RWPE1 (cell line): ENCODE results near the gene ODAPH.
A peak's percentile ranks its signal among the peaks of the same experiment; 100 is the strongest.

Experiments used
- CTCF ChIA-PET: fragments of 350-600 bp; sonication (Branson Sonifier 250); formaldehyde crosslinking; extraction: SDS; loops from one replicate; lab custom pipeline; 2021; lab: Yijun Ruan, JAX
- POLR2A ChIA-PET: fragments of 400-600 bp; formaldehyde crosslinking; extraction: SDS; loops from one replicate; lab custom pipeline; 2020; ENCODE audit warnings: antibody characterized with exemption; ENCODE audit not compliant: low non-redundant PET; lab: Yijun Ruan, JAX
- DNase-seq: peaks from one replicate; pipeline ENCODE4 v3.0.0; 2012; ENCODE audit warnings: low spot score
- H3K27ac ChIP-seq: fragments of 450-650 bp; 2 replicates; pipeline ENCODE4 v1.5.1; 2017
- TF ChIP-seq, protein P1 (sequence below): fragments of 450-650 bp; conservative IDR thresholded peaks from 2 replicates; pipeline ENCODE4 v1.5.1; 2017; ENCODE audit warnings: low read depth, mild to moderate bottlenecking

Gene ODAPH

GRCh38 chr4:75596061-75596460 is 40.2 kb downstream of the ODAPH start:
- ChIA-PET CTCF (no interaction called here), POLR2A (no interaction called here)
- no peak overlapping the region for H3K27ac ChIP-seq
- TF ChIP-seq, protein P1, sequence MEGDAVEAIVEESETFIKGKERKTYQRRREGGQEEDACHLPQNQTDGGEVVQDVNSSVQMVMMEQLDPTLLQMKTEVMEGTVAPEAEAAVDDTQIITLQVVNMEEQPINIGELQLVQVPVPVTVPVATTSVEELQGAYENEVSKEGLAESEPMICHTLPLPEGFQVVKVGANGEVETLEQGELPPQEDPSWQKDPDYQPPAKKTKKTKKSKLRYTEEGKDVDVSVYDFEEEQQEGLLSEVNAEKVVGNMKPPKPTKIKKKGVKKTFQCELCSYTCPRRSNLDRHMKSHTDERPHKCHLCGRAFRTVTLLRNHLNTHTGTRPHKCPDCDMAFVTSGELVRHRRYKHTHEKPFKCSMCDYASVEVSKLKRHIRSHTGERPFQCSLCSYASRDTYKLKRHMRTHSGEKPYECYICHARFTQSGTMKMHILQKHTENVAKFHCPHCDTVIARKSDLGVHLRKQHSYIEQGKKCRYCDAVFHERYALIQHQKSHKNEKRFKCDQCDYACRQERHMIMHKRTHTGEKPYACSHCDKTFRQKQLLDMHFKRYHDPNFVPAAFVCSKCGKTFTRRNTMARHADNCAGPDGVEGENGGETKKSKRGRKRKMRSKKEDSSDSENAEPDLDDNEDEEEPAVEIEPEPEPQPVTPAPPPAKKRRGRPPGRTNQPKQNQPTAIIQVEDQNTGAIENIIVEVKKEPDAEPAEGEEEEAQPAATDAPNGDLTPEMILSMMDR = no peak
- DNase-seq = no peak

GRCh38 chr4:75598390-75598789 is 42.5 kb downstream of the ODAPH start:
- peak; percentile 8 for DNase-seq
- TF ChIP-seq, protein P1 = no peak
- POLR2A ChIA-PET = no interaction called here
- no peak overlapping the region for H3K27ac ChIP-seq
- CTCF ChIA-PET = interaction anchor here (0.7 kb wide), 1 partner anchor 41 kb away, joined by 3 read pairs; no protein-coding TSS in a partner anchor

GRCh38 chr4:75599647-75600046 is 43.8 kb downstream of the ODAPH start:
- no peak overlapping the region for H3K27ac ChIP-seq
- ChIA-PET POLR2A (no interaction called here), CTCF (no interaction called here)
- TF ChIP-seq, protein P1 = no peak
- no peak for DNase-seq

GRCh38 chr4:75605928-75606327 is 50.1 kb downstream of the ODAPH start:
- ChIA-PET CTCF (no interaction called here), POLR2A (no interaction called here)
- DNase-seq = no peak
- H3K27ac ChIP-seq = no peak overlapping the region
- TF ChIP-seq, protein P1 = no peak

GRCh38 chr4:75612306-75612705 is 56.4 kb downstream of the ODAPH start:
- no peak for DNase-seq
- ChIA-PET POLR2A (no interaction called here), CTCF (no interaction called here)
- no peak overlapping the region for H3K27ac ChIP-seq
- TF ChIP-seq, protein P1 = no peak
